Stomach (tissue), 9 donors: ENCODE results near the gene DCDC2. TPM values are rescaled to one million over a fixed set of nuclear protein-coding genes. Genes with fewer than 3 reads are reported as not detected.
"Not testable (repeated sequence)": the region's sequence is repeated elsewhere in the genome, so short reads cannot be mapped to it uniquely, and the experiment has no call there.

Experiments
- DNase-seq, 2 donors: peaks; one replicate each; pipeline versions ENCODE4 v3.0.0 to v3.0.0-alpha.2; 2013 to 2019
- H3K27ac ChIP-seq, 5 donors: fragments of 200-600 bp in 4 of 5; sonication (generic) in 4 of 5; one replicate each; pipeline ENCODE4 v1.5.1; 2013 to 2019; ENCODE audit warnings: mild to moderate bottlenecking in 1 of 5, moderate library complexity in 1 of 5
- H3K27me3 ChIP-seq, 3 donors: fragments of 200-600 bp; sonication (generic); one replicate each; pipeline ENCODE4 v1.5.1; 2017 to 2019; ENCODE audit warnings: mixed run types in 1 of 3
- H3K36me3 ChIP-seq, 4 donors: fragments of 200-600 bp; sonication (generic); 1 replicate in 3 of 4; 2 replicates in 1 of 4; pipeline ENCODE4 v1.5.1; 2016 to 2019
- H3K4me1 ChIP-seq, 4 donors: fragments of 200-600 bp; sonication (generic); one replicate each; pipeline ENCODE4 v1.5.1; 2016 to 2019
- H3K4me3 ChIP-seq, 4 donors: fragments of 200-600 bp; sonication (generic) in 3 of 4; one replicate each; pipeline ENCODE4 v1.5.1; 2016 to 2019; ENCODE audit warnings: mild to moderate bottlenecking in 1 of 4
- H3K9me3 ChIP-seq, 4 donors: fragments of 200-600 bp; sonication (generic); one replicate each; pipeline ENCODE4 v1.5.1; 2016 to 2019
- CTCF ChIP-seq, 7 experiments: fragments of 450-650 bp in 4 of 7; fragments of 200-600 bp in 3 of 7; sonication (generic) in 3 of 7; IDR thresholded peaks; one replicate each; pipeline ENCODE4 v1.5.1; 2016 to 2019; ENCODE audit warnings: antibody characterized with exemption in 7 of 7, control low read depth in 2 of 7, mild to moderate bottlenecking in 1 of 7
- EP300 ChIP-seq: sonication (generic); formaldehyde crosslinking; IDR thresholded peaks from one replicate; pipeline ENCODE4 v1.6.1; 2017; ENCODE audit warnings: antibody characterized with exemption
- POLR2A ChIP-seq, 4 donors: fragments of 450-650 bp; IDR thresholded peaks; one replicate each; pipeline ENCODE4 v1.6.1; 2016; ENCODE audit warnings: antibody characterized with exemption in 4 of 4, control low read depth in 2 of 4, mild to moderate bottlenecking in 1 of 4, moderate library complexity in 1 of 4
- POLR2AphosphoS5 ChIP-seq, 3 donors: sonication (generic); formaldehyde crosslinking; IDR thresholded peaks; one replicate each; pipeline ENCODE4 v1.6.1; 2016; ENCODE audit warnings: antibody characterized with exemption in 3 of 3
- WGBS, 5 donors: extraction: QIAGEN DNeasy Blood & Tissue Kit in 3 of 5; methylation state at CpG; one replicate each; pipeline versions ENCODE4 v1.1.5 to v1.1.7; 2013 to 2018; 5-methylcytosine and 5-hydroxymethylcytosine counted together
- intact Hi-C: fragments of 100-400 bp; cut with DNase I; formaldehyde crosslinking; loops from one replicate; pipeline ENCODE4 v1.15.1; 2023; ENCODE audit warnings: low total_unique reads
- polyA plus RNA-seq, 3 donors: library from polyadenylated mRNA; stranded (reverse); fragments of 200-250 nt; gene quantifications; one replicate each; pipeline ENCODE4 v1.2.3, GENCODE V29; 2013
- total RNA-seq, 5 donors: library from RNA; depleted of rRNA; stranded (reverse); fragments of >200 nt; gene quantifications; one replicate each; pipeline versions ENCODE4 v1.1.0 to v1.2.3, GENCODE V29; 2014 to 2016
- donor health status: healthy with polysubstance abuse.
- donor health status: Bipolar disorder and iron deficiency.
- donor health status: healthy.

Gene DCDC2
- total and polyA plus RNA-seq, 8 donors = under 0.01 to 2.8 (median 1.4) TPM

- Histone ChIP-seq H3K36me3 (peaks cover 0 to 16% (median 13%) of the 10 kb centered on the region in 4 donors), H3K9me3 (peaks cover 0 to 6% (median 0%) of the 10 kb centered on the region in 4 donors), H3K4me3 (no peak overlapping the region), H3K27ac (no peak overlapping the region), H3K4me1 (peaks cover 0 to 36% (median 27%) of the 10 kb centered on the region in 4 donors), H3K27me3 (peaks cover 0 to 21% (median 3%) of the 10 kb centered on the region in 3 donors)
- TF ChIP-seq POLR2AphosphoS5 (IDR thresholded peaks at IDR 0.05) (no peak), CTCF (IDR thresholded peaks at IDR 0.05) (no peak), EP300 (no peak), POLR2A (IDR thresholded peaks at IDR 0.05) (no peak)
- intact Hi-C loops = no loop called here
- DNase-seq = no peak
- WGBS, 5 donors = 65 to 76% (median 73%) methylated on average over 4 of the region's 4 CpGs
Measured at GRCh38 chr6:24401458-24401857, 43.6 kb upstream of the DCDC2 start.

- Histone ChIP-seq H3K4me1 (peaks cover 0 to 29% (median 25%) of the 10 kb centered on the region in 4 donors), H3K27me3 (peaks cover 0 to 28% (median 3%) of the 10 kb centered on the region in 3 donors)
- H3K27ac ChIP-seq, H3K4me3 ChIP-seq, H3K36me3 ChIP-seq, DNase-seq, H3K9me3 ChIP-seq, intact Hi-C loops: not testable (repeated sequence)
- 15 to 23% (median 19%) methylated on average over 17 of the region's 17 CpGs for WGBS, 5 donors
Measured at GRCh38 chr6:24400045-24401039, 42.5 kb upstream of the DCDC2 start.

- intact Hi-C loops = no loop called here
- Histone ChIP-seq H3K36me3 (no peaks in the 10 kb centered on the region), H3K4me3 (no peak overlapping the region), H3K9me3 (peaks cover 0 to 7% (median 0%) of the 10 kb centered on the region in 4 donors), H3K27ac (no peak overlapping the region), H3K27me3 (peaks cover 0 to 28% (median 3%) of the 10 kb centered on the region in 3 donors), H3K4me1 (peaks cover 0 to 8% (median 5%) of the 10 kb centered on the region in 4 donors)
- WGBS, 5 donors = 64 to 84% (median 65%) methylated on average over 1 of the region's 1 CpG
- TF ChIP-seq CTCF (IDR thresholded peaks at IDR 0.05) = no peak
- TF ChIP-seq EP300 = no peak
- TF ChIP-seq POLR2A (IDR thresholded peaks at IDR 0.05) = no peak
- TF ChIP-seq POLR2AphosphoS5 (IDR thresholded peaks at IDR 0.05) = no peak
- DNase-seq = no peak
Measured at GRCh38 chr6:24397631-24398030, 39.8 kb upstream of the DCDC2 start.

- intact Hi-C loops = no loop called here
- H3K36me3 ChIP-seq = no peaks in the 10 kb centered on the region
- no peak overlapping the region for H3K4me3 ChIP-seq
- TF ChIP-seq CTCF (IDR thresholded peaks at IDR 0.05) (no peak), POLR2AphosphoS5 (IDR thresholded peaks at IDR 0.05) (no peak), POLR2A (IDR thresholded peaks at IDR 0.05) (no peak), EP300 (no peak)
- H3K27me3 ChIP-seq = peaks cover 0 to 28% (median 3%) of the 10 kb centered on the region in 3 donors
- peaks cover 0 to under 1% (median 0%) of the 10 kb centered on the region in 4 donors for H3K4me1 ChIP-seq
- 74 to 97% (median 92%) methylated on average over 1 of the region's 1 CpG for WGBS, 5 donors
- no peak overlapping the region for H3K27ac ChIP-seq
- peaks cover 0 to 7% (median 0%) of the 10 kb centered on the region in 4 donors for H3K9me3 ChIP-seq
- DNase-seq = no peak
Measured at GRCh38 chr6:24396824-24397223, 39.0 kb upstream of the DCDC2 start.
